ENCODE measurements around the gene SLC25A24.
"Not testable (repeated sequence)": the region's sequence is repeated elsewhere in the genome, so short reads cannot be mapped to it uniquely, and the experiment has no call there.

DNA sequence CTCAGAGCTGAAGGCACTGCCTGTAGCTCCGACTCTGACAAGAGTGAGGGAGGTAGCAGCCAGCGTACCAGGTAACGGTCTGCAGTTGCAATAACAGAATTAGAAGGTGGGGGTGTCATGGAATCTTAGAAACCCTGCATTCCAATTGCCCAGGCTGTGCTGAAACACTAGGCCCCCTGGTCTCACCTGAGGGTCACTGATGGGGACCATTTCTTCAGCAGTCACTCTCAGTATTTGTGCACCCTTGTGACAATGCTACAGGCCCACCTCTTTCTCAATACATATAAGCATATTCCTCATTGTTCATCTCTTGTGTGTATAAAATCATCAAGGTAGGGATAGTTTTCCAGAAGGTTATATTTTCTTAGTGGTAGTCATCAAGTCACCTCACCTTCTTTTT, 43.8 kb upstream of the SLC25A24 start, which contains the start of gene NBPF4:
- TF ChIP-seq, protein P1, sequence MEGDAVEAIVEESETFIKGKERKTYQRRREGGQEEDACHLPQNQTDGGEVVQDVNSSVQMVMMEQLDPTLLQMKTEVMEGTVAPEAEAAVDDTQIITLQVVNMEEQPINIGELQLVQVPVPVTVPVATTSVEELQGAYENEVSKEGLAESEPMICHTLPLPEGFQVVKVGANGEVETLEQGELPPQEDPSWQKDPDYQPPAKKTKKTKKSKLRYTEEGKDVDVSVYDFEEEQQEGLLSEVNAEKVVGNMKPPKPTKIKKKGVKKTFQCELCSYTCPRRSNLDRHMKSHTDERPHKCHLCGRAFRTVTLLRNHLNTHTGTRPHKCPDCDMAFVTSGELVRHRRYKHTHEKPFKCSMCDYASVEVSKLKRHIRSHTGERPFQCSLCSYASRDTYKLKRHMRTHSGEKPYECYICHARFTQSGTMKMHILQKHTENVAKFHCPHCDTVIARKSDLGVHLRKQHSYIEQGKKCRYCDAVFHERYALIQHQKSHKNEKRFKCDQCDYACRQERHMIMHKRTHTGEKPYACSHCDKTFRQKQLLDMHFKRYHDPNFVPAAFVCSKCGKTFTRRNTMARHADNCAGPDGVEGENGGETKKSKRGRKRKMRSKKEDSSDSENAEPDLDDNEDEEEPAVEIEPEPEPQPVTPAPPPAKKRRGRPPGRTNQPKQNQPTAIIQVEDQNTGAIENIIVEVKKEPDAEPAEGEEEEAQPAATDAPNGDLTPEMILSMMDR (IDR thresholded peaks at IDR 0.05; ENCODE audit: insufficient read depth, low read depth, low read length): not testable (repeated sequence)
- not testable (repeated sequence) for TF ChIP-seq EZH2 (IDR thresholded peaks at IDR 0.05; ENCODE audit: insufficient read depth, low read length)
